ENCODE measurements around the gene IL18.

- TF ChIP-seq CTCF (IDR thresholded peaks at IDR 0.05) (no peak), POLR2A (IDR thresholded peaks at IDR 0.05) (no peak), POLR2AphosphoS5 (IDR thresholded peaks at IDR 0.05) (no peak)
Measured at GRCh38 chr11:112100462-112100861, 63.4 kb downstream of the IL18 start.

Data from breast epithelium (tissue), 3 donors.